Left ventricle myocardium superior (tissue), 1 donor: ENCODE results near the gene AUH. TPM values are rescaled to one million over a fixed set of nuclear protein-coding genes. Genes with fewer than 3 reads are reported as not detected.
A peak's percentile ranks its signal among the peaks of the same experiment; 100 is the strongest.

Experiments used
- ATAC-seq: fragments of 200-7000 bp; cut with Tn5 transposase; one replicate; pipeline ENCODE4 v1.9.1; 2020; ENCODE audit warnings: mild to moderate bottlenecking, moderate library complexity
- DNase-seq: peaks from one replicate; pipeline ENCODE4 v3.0.0-alpha.2; 2020
- intact Hi-C: fragments of 100-400 bp; cut with micrococcal nuclease; formaldehyde crosslinking; loops from one replicate; pipeline ENCODE4 v1.11.0; 2022
- total RNA-seq: library from RNA; stranded (reverse); fragmentation: NEBNext Ultra II Directional; extraction: Animal tissue kit (Norgen Biotek cat#: 25700); gene quantifications from one replicate; pipeline ENCODE4 v1.2.1, GENCODE V29; 2021
- donor health status: DM: no; HTN: yes; CAD: no; lungs with severe emphysema.

AUH gene
- total RNA-seq, 1 donor from 2014 or later = 44.1 TPM

DNA sequence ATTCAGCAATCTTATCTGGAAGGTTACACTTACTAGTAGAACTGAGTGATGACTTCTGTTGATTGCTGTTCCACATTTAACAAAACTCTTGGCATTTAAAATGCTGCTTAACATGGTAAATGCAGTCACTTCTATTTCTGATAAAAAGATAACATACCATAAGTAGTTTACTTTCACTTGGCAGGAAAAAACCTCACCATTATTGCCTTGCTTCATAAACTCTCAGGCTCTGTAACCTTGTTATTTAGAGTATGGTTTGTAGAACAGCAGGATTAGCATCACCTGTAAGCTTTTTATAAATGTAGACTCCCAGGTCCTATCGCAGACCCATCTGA lies 55.5 kb downstream of the AUH start:
- DNase-seq (no peak), ATAC-seq (no peak)
- intact Hi-C loops = no loop called here

DNA sequence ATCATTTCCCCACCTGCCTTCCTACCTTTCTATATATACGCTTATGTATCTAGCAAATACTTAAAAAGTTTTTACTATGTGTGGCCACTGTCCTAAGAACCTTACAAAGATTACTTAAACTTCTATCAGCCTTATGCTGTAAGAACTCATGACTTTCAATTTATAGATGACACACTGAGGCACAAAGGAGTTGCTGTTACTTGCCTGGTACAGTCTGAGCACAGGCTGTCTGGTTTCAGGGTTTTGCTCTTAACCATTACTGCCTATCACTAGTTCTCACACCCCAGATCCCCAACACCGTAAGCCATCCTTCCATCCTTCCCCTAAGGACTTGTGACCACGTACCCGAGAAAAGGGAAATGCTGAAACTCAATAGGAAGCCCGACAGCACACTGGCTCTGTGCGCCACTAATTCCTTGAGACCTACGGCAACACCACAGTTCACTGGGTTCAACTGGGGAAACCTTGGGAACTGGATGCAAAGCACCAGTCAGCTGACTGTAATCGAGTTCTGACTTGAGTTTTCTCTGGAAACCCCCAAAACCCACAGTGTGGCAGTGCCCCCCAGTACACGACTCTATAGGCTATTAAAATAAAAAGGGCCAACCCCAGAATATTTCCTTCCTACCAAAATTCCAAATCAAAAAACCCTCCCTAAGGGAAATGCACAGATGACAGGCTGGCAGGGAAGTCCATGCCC lies 56.0 kb downstream of the AUH start:
- DNase-seq = no peak
- no peak for ATAC-seq
- intact Hi-C loops = no loop called here

DNA sequence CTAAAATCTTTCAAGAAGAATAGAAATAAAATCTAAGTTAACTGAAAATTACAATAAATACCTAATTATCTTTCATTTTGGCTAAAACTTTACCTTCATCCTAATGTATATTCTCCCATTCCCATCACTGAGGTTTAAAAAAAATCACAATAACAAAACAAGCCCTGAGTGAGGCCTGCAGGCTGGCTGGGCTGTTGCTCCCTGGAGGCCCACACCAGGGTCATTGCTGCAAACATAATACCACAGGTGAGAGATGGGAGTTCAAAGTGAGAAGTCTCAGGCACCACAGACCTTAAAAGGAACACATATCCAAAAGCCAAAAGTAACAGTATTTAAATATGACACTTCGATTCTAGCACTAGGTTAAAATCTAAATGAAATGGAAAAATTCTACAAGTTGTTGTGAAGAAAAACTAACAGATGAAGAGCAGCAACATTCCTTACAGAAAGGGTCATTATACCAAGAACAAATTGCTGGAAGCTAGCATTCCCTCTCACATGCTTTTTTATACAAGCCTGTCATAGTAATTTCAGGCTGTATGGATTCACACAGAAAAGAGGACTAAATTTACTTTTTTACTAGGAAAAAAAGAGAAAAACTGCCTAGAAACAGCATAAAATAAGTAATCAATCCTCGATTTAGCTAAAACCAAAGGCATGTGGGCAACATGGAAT lies 57.8 kb downstream of the AUH start:
- intact Hi-C loops = no loop called here
- no peak for ATAC-seq
- no peak for DNase-seq

DNA sequence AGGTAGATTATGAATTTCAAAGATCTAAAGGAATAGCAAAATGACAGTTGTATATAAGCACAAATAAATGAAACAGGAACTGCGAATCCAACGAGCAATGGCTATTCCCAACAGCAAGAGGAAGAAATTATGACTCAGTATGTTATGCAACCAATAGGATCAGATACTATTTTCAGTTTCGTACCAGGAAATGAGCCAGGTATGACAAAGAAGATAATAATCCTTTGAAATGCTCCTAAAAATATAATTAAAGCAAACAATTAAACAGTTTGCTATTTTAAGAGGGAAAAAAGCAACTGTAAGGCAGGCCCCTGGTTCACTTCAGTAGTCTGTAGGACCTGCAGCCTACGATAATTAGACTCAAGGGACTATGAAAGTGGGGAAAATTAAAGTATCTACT lies 58.9 kb downstream of the AUH start:
- intact Hi-C loops = no loop called here
- no peak for DNase-seq
- ATAC-seq = peak; percentile 66

DNA sequence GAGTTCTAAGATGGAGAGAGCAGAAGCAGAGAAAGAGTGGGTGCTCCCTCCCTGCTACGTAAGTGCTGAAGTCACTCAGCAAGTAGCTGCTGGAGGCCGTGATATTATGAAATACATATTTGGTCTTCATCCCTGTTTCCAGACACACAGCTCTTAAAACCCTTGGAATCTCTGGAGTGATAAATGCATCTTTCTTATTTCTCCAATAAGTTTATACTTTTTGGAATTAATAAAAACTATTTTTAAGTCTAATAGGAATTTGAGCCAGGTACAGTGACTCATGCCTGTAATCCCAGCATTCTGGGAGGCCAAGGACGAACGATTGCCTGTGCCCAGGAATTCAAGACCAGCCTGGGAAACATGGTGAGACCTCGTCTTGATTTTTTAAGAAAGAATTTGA lies 60.6 kb downstream of the AUH start:
- no peak for ATAC-seq
- no peak for DNase-seq
- intact Hi-C loops = no loop called here

DNA sequence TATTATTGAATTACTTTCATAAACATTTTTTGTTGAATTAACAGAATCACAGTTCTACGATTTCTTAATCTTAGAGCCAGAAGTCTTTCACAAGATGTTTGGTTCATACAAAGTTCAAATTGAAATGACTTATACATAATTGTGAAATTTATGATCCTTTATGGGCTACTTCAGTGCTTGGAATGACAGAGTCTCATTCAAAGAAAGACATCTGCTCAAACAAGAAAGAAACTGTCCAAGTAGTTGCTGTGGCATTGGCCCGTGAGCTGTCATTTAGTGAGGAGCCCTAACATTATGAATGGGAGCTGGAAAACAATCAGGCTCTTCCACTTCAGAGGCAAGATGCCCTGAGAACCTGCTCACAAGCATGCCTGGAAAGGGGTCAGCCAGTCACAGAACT lies 63.4 kb downstream of the AUH start:
- intact Hi-C loops = no loop called here
- no peak for DNase-seq
- ATAC-seq = no peak

DNA sequence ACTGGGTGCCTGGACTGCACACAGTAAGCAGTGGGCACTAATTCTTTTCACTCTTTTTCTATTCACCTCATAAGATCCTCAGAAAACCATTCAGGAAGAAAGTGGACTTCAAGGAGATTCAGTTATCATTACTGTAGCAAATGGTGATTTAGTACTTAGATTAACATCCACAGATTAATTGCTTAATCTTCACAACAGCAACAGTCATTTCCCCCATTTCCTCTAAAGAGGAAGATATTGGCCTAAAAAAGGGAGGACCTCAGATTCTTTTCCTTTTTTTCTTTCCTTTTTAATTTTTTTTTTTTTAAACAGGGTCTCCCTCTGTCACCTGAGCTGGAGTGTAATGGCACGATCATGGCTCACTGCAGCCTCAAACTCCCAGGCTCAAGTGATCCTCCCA lies 64.4 kb downstream of the AUH start:
- DNase-seq (no peak), ATAC-seq (no peak)
- intact Hi-C loops = no loop called here

DNA sequence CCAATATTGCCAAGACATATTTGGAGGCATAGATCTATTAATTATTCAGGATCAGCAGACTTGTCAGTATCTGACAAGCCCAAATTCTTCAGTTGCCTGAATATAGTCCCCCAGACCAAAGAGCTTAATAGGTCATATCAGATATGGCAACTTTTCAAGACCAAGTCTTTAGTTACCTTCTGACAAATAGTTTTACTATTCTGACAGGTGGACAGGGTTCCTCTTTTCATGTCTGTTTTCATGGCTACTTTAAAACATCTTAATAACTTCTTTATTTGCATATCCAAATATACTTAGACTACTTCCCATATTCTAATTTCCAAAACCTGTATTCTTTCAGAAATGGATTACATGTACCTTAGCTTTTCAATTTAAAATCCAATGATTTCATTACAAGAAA lies 65.4 kb downstream of the AUH start:
- DNase-seq (no peak), ATAC-seq (no peak)
- intact Hi-C loops = no loop called here

DNA sequence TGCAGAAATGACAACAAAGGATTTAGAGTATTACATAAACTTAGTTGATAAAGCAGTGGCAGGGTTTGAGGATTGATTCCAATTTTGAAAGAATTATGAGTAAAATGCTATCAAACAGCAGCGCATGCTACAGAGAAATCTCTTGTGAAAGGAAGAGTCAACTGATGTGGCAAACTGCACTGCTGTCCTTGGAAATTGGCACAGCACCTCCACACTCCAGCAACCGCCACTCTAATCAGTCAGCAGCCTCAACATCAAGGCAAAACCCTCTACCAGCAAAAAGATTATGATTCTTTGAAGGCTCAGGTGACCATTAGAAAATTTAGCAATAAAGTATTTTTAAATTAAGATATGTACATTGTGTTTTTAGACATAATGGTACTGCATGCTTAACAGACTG lies 66.4 kb downstream of the AUH start:
- DNase-seq (no peak), ATAC-seq (peak; percentile 50)
- intact Hi-C loops = no loop called here

- no peak for DNase-seq
- intact Hi-C loops = no loop called here
- no peak for ATAC-seq
Observed at GRCh38 chr9:91291866-91292265, 69.9 kb downstream of the AUH start.

GRCh38 chr9:91289244-91289643 lies 72.5 kb downstream of the AUH start:
- intact Hi-C loops = no loop called here
- ATAC-seq (no peak), DNase-seq (no peak)

GRCh38 chr9:91285729-91286353 lies 75.9 kb downstream of the AUH start:
- intact Hi-C loops = no loop called here
- ATAC-seq (no peak), DNase-seq (no peak)

DNA sequence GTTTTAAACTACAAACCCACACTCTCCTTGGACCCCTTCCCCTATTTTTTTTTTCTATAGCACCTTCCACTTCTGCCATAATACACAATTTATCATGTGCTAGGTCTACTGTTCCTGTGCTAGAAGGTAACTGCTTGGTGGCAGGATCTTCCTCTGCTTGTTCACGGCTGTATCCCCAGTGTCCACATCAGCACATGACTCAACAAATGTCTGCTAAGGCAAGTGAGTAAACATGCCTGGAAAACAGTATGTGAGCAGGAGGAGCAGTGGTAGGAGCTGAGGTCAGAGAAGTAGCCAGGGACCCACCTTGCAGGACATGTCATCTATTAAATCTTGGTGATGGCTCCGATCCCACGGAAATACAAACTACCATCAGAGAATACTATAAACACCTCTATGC lies 79.4 kb downstream of the AUH start:
- intact Hi-C loops = no loop called here
- ATAC-seq (no peak), DNase-seq (no peak)

GRCh38 chr9:91279296-91280204 lies 82.2 kb downstream of the AUH start:
- no peak for ATAC-seq
- intact Hi-C loops = no loop called here
- DNase-seq = no peak

DNA sequence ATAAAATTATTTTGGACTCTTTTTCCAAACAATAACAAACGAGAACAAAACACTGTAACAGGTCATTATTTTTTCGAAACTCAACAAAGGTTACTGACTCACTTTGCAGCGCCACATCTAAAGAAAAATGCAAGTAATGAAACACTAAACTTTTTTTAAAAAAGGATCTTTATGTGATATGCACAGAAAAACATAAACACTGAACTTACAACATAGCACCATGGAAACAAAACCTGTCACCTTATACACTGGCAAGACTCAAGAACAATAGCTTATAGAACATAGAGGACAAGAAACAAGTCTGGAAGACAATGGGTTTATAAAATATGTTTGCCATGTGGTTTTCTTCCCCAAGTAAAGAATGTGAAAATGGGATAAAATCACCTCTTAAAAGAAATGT lies 85.2 kb downstream of the AUH start:
- no peak for DNase-seq
- intact Hi-C loops = no loop called here
- ATAC-seq = no peak

GRCh38 chr9:91275655-91276054 lies 86.1 kb downstream of the AUH start:
- intact Hi-C loops = no loop called here
- DNase-seq = no peak
- no peak for ATAC-seq

GRCh38 chr9:91274949-91275492 lies 86.7 kb downstream of the AUH start:
- intact Hi-C loops = no loop called here
- ATAC-seq (no peak), DNase-seq (no peak)

DNA sequence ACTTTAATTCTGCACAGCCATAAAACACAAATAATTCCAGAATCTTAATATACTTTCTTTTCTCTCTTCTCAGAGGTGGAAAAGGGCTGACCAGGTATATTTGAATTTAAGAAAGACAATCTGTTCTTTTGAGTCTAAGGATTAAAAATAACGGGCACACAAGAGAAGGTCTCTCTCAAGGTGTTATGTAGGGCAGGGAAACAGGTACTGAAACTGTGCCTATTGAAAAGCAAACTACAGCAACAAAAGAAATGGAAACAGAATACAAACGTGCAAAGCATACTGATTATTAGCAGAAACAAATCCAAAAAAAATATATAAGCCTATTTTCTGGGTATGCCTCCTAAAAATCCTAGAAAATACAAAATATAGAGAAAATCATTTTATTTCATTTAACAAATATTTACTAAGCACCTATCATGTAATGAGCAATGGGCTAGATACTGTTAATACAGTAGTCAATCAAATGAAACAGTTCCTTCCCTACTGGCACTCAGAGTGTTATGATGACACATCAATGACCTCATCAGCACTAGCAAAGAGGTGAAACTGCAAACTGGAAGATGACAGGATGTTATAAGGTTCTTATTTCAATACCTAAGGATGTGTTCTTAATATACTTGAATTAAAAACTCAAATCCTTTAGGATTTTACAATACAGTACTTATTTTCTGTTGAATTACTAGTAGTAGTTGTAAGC lies 87.7 kb downstream of the AUH start:
- no peak for DNase-seq
- ATAC-seq = no peak
- intact Hi-C loops = no loop called here

DNA sequence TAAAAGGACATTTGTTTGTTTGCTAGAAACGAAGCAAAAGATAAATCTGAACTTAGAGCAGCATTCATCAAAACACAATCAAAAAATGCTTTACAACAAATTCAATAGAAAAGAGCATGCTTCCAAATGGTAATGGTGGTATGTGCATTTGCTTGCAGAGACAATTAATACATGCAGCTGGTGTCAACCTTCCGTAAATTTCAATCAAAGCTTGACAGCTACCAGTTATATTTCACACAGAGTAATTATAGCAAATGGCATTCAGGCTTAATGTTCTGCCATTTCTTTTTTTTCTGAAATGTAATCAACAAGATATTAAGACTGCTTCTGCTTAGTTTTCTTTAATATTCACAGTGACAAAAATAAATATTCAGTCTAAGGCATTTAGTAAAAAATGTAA lies 90.6 kb downstream of the AUH start:
- ATAC-seq = no peak
- DNase-seq = no peak
- intact Hi-C loops = no loop called here
